ENCODE measurements around the gene FGF11. TPM values are rescaled to one million over a fixed set of nuclear protein-coding genes. Genes with fewer than 3 reads are reported as not detected.
A peak's percentile ranks its signal among the peaks of the same experiment; 100 is the strongest.

The FGF11 gene
- polyA plus RNA-seq, 1 of the 3 experiments (the other 2 are of a cell fraction) = 1.9 TPM

GRCh38 chr17:7477392-7478275, 38.3 kb downstream of the FGF11 start:
- H3K36me3 ChIP-seq (replicated peaks in 1 of 2; ENCODE audit: control insufficient read depth in 1 of 2, insufficient read depth in 2 of 2, low read length in 1 of 2) = no peaks in the 10 kb centered on the region
- peaks cover 25 to 26% of the 10 kb centered on the region in 2 experiments; a peak in 2 of 4 replicates for H3K4me1 ChIP-seq (ENCODE audit: control insufficient read depth in 1 of 2, insufficient read depth in 2 of 2, low read depth in 1 of 2, low read length in 1 of 2)
- peak overlapping the region; percentile 97 for H3K9ac ChIP-seq
- 91% methylated on average over 23 of the region's 26 CpGs for WGBS (ENCODE audit: low lambda C conversion rate)
- ChIA-PET CTCF (interaction anchor here (0.9 to 2.3 kb wide), 3 partner anchors 40 to 84 kb away, joined by 3 to 11 read pairs (median 4); partner anchors contain the start of genes SENP3 and TMEM256), POLR2A (interaction anchor here (1.4 to 2.1 kb wide), 2 partner anchors 23 to 37 kb away, joined by 6 to 9 read pairs; partner anchors contain the start of gene FGF11)
- peaks cover 93% of the 10 kb centered on the region for H3K79me2 ChIP-seq (ENCODE audit: insufficient read depth)
- H3K9me3 ChIP-seq = no peaks in the 10 kb centered on the region
- peak; percentile 54 for DNase-seq
- H2AFZ ChIP-seq (ENCODE audit: low read depth) = no peak overlapping the region
- H4K20me1 ChIP-seq (ENCODE audit: insufficient read depth) = peaks cover 54% of the 10 kb centered on the region
- no peaks in the 10 kb centered on the region for H3K27me3 ChIP-seq (ENCODE audit: insufficient read depth)
- no peak overlapping the region; a peak in 1 of 4 replicates for H3K27ac ChIP-seq (ENCODE audit: low read depth in 2 of 2, low read length in 1 of 2)
- H3K9me2 ChIP-seq = no peaks in the 10 kb centered on the region
- peak overlapping the region; percentile 72 to 77 for H3K4me3 ChIP-seq (ENCODE audit: low read depth in 2 of 2, low read length in 1 of 2)
- H3F3A ChIP-seq (replicated peaks; ENCODE audit: insufficient read depth) = peaks cover 15% of the 10 kb centered on the region
- TF ChIP-seq EP300 (IDR thresholded peaks at IDR 0.05; ENCODE audit: borderline replicate concordance in 1 of 2, low read depth in 1 of 2, low read length in 1 of 2) (no peak), MXI1 (IDR thresholded peaks at IDR 0.05; ENCODE audit: low read depth, low read length) (peak; percentile 52; the same call in 1 of the 2 replicates), SIN3A (IDR thresholded peaks at IDR 0.05; ENCODE audit: borderline replicate concordance, low read depth, low read length) (no peak), TCF12 (IDR thresholded peaks at IDR 0.05) (no peak)
- H3K4me2 ChIP-seq = peak overlapping the region; percentile 95

DNA sequence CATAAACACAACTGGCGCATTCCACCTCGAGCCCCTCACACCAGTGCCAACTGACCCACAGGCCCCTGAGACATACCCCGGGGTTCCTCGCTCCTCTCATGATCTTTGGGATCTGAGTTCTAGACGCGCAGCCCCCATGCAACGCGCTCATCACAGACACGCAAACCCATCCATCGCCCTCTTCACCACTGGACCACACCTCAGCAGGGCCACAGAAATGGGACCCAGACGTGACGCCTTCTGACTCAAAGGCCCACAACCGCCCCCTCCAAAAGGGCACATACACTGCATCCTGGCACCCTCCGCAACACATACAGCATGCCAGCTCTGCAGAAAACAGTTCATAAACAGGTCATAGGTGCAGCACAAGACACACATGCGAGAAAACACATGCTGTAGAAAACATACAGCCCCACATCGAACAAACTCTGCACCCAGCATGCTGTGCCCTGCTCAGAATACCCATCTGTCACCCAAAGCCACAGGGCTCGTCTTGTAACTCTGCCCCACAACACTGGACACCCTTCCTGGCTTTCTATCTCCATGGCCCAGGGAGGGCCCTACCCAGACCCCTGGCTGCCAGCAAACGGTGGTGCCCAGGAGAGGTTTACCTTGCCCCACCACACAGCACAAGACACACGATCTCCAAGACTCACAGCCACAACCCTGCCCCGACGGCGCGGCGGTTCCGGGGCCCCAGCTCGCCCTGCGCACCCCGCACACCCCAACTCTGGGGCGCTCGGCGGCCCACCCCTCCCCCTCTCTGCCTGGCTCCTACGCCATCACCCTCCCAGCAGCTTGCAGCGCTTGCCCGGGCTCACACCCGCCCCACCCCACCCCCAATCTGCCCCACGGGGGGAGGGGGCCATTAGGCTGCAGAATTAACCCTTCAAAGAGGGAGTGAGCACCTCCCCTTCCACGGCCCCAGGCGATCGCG, 39.2 kb downstream of the FGF11 start:
- Histone ChIP-seq H3F3A (replicated peaks; ENCODE audit: insufficient read depth) (peaks cover 21% of the 10 kb centered on the region), H3K9me2 (no peaks in the 10 kb centered on the region), H4K20me1 (ENCODE audit: insufficient read depth) (peaks cover 49% of the 10 kb centered on the region), H3K4me3 (ENCODE audit: low read depth in 2 of 2, low read length in 1 of 2) (peak overlapping the region; percentile 72 to 77), H3K27ac (ENCODE audit: low read depth in 2 of 2, low read length in 1 of 2) (peak overlapping the region; percentile 78 to 90), H3K4me1 (ENCODE audit: control insufficient read depth in 1 of 2, insufficient read depth in 2 of 2, low read depth in 1 of 2, low read length in 1 of 2) (peaks cover 26 to 32% of the 10 kb centered on the region in 2 experiments; a peak in 2 of 4 replicates), H3K27me3 (ENCODE audit: insufficient read depth) (no peaks in the 10 kb centered on the region), H3K79me2 (ENCODE audit: insufficient read depth) (peaks cover 90% of the 10 kb centered on the region), H3K9ac (peak overlapping the region; percentile 97), H2AFZ (ENCODE audit: low read depth) (no peak overlapping the region), H3K4me2 (peak overlapping the region; percentile 95), H3K9me3 (no peaks in the 10 kb centered on the region), H3K36me3 (replicated peaks in 1 of 2; ENCODE audit: control insufficient read depth in 1 of 2, insufficient read depth in 2 of 2, low read length in 1 of 2) (no peaks in the 10 kb centered on the region)
- ChIA-PET POLR2A (interaction anchor here (0.9 to 2.1 kb wide), 5 partner anchors 38 to 209 kb away, joined by 3 to 9 read pairs (median 3); partner anchors contain the start of genes FGF11, MPDU1, TMEM256 and TP53), CTCF (interaction anchor here (0.8 to 2.3 kb wide), 6 partner anchors 23 to 83 kb away, joined by 3 to 11 read pairs (median 6); partner anchors contain the start of genes SENP3 and TMEM256)
- 63% methylated on average over 22 of the region's 40 CpGs for WGBS (ENCODE audit: low lambda C conversion rate)
- no peak for TF ChIP-seq NFIC (IDR thresholded peaks at IDR 0.05; ENCODE audit: borderline replicate concordance)
- TF ChIP-seq FOXJ3 (CRISPR knock-in tag; IDR thresholded peaks at IDR 0.05) = no peak
- TF ChIP-seq EP300 (IDR thresholded peaks at IDR 0.05; ENCODE audit: borderline replicate concordance in 1 of 2, low read depth in 1 of 2, low read length in 1 of 2) = no peak
- no peak for TF ChIP-seq JUND (IDR thresholded peaks at IDR 0.05)
- no peak for TF ChIP-seq ELF1 (IDR thresholded peaks at IDR 0.05)
- peak; percentile 32; the same call in 1 of the 2 replicates for TF ChIP-seq MXI1 (IDR thresholded peaks at IDR 0.05; ENCODE audit: low read depth, low read length)
- TF ChIP-seq RXRA (IDR thresholded peaks at IDR 0.05; ENCODE audit: borderline replicate concordance, low read depth) = no peak
- TF ChIP-seq CHD2 (IDR thresholded peaks at IDR 0.05; ENCODE audit: low read length, partially characterized antibody) = peak; percentile 44
- TF ChIP-seq, protein P1, sequence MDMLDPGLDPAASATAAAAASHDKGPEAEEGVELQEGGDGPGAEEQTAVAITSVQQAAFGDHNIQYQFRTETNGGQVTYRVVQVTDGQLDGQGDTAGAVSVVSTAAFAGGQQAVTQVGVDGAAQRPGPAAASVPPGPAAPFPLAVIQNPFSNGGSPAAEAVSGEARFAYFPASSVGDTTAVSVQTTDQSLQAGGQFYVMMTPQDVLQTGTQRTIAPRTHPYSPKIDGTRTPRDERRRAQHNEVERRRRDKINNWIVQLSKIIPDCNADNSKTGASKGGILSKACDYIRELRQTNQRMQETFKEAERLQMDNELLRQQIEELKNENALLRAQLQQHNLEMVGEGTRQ (IDR thresholded peaks at IDR 0.05; ENCODE audit: borderline replicate concordance, low read depth, low read length) = no peak
- TF ChIP-seq YY1 (IDR thresholded peaks at IDR 0.05; ENCODE audit: low read depth) = 0 out of 2 replicates have a peak, but pooled peaks have one; percentile 48
- DNase-seq = peak; percentile 88

Measured in SK-N-SH (cell line).